GM19324 (cell line): ENCODE results near the gene LRRN2.

Source experiments
- ATAC-seq: cut with Tn5 transposase; IDR thresholded peaks from one replicate; pipeline ENCODE4 v1.9.1; 2021; ENCODE audit warnings: mild to moderate bottlenecking, moderate library complexity; ENCODE audit not compliant: unreplicated experiment, low FRiP score

LRRN2 gene

DNA sequence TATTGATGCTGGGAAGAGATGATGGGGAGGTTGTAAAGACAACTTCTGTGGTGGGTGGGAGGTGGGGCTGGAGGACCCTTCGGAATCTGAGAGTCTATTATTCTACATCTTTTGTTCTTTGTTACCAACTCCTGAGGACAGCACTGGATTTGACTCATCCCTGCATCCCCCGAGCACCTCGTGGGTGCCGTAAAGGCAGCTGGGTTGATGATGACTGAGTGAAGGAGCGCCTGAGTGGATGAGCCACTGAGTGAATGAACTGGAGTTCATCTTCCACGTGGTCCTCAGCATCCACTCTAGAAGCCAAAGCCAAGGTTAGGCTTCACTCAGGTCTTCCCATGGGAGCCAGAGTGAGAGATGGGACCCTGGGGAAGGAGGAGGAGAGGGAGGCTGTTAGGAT is 77.6 kb downstream of the LRRN2 start:
- no peak for ATAC-seq

DNA sequence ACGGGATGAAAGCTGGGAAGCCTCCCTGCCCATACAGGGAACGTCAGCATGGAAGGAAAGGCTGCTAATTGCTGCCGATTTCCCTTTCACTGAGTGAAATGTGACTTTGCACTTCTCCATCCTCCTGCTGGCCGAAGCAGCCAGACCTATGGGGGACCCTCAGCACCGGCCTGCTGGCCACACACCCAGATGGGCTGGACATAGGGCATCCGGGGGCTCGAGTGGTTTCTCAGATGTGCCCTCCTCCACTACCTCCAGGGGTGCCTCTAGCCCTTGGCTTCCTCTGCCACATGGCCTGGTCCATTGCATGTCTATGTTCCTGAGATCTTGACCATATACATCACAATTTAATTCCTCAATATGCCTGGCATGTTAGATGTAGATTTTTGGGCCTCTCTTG is 79.7 kb downstream of the LRRN2 start:
- ATAC-seq, result no peak

DNA sequence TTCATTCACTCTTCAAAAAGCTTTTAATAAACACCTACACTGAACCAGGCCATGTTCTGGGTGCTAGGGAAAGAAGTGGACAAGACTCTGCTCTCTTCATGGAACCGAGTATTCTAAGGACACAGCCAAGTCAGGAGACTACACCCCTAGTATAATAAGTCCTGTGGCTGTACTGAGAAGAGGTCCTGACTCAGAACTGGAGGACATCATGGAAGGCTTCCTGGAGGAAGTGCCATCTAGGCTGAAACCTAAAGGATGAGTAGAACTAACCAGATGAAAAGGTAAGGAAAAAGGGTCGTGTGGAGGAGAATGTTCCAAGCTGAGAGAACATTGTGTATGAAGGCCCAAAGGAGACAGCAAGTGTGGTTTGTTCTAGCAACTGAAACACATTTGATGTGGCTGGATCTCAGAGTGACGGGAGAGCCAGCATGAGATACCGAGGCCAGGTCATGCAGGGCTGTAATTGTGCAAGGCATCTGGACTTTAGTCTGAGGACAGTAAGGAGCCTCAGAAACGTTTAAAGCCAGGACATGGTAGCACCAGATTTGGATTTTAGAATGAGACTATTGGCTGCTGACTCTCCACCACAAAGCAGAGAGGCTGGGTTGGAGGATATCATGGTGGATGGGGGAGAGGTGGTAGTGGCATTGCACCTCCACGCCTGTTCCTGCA is 82.5 kb downstream of the LRRN2 start:
- ATAC-seq, result no peak

DNA sequence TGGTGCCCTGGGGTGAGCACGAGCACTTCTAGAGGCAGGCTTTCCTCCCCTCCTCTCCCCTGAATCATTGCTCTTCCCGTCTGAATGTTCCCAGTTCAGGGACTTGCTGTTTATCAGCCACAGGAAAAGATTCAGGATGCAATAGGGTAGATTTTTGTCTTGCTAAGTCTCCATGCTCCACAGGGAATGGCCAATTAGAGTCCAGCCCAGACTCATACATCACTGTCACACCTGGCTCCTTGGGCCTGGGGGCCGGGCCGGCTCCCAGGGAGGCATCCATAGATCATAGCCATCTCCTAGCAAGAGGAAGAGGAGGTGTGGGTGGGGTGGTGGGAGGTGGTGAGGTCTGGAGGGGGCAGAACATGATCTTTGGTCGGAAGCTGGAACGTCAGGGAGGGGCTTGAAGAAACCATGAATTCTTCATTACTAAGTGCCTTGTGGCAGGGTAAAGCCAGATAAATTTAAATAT is 83.4 kb downstream of the LRRN2 start:
- no peak for ATAC-seq

DNA sequence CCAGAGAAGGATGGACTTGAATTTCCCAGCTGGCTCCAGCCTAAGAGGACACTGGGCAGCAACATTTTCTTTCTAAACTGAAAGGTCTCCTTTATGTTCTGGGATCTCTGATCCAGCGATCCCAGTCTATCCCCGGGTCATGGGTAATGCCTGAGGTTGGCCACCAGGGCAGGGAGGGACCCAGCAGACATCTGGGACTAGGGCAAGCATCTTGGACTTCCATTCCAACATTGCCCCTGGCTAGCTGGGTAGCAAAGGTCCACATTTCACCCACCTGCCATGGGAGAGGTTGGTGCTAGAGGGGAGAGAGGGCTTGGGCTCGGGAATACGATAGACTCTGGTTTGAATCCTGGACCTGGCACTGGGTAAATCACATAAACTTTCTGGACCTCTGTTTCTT is 84.6 kb downstream of the LRRN2 start:
- ATAC-seq, result no peak

DNA sequence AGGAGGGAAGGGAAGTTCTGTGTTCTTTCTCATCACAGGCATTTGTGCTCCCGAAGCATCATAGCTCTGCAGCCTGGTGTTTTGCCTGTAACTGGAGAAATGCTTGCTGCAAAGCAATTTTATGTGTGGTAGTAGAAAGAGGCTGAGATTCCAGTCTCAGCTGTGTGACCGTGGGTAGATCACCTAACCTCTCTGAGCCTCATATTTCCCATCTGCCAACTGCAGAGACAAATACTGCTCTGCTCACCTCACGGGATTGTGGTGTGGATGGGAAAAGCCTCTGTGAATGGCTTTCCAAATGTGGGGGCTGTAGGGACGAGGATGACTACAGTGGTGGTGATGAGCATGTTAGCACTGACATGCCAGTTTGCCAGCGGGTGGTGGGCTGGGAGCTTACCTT is 85.3 kb downstream of the LRRN2 start:
- no peak for ATAC-seq

DNA sequence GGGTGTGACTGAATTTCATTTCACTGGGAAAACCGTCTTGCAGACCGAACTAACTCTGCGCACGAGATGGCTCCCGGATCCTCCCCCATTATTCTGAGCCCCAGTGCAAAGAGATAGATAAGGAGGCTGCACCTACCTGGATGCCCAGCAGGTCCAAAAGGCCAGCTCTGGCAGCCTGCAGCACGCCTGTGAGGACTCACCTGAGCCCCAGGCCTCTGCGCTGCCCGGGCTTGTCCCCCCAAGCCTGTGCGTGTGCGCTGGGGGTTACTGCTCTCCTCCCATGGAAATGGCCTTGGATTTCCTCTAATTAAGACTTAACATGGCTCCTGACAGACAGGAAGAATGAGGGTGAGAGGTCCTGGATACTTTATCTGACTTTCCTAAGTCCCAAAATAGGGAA is 85.9 kb downstream of the LRRN2 start:
- ATAC-seq, result no peak

DNA sequence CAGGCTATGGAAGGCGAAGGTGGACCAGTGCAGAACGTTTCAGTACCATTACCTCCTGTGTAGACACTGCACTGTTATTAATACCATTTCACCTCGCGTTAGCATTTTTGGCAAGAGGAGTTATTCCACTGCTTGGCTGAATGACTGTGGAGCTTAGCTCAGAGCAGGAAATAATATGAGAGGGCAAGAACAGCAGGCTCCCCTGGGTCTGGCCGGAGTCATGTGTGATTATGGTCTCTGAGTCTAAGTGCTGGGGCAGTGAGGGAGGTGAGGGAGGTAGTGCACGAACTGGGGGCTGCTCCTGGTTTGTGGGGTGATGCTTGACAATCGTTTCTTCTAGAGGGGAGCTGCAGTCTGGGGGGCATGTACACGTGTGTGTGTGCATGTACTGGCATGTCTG is 86.4 kb downstream of the LRRN2 start:
- no peak for ATAC-seq

DNA sequence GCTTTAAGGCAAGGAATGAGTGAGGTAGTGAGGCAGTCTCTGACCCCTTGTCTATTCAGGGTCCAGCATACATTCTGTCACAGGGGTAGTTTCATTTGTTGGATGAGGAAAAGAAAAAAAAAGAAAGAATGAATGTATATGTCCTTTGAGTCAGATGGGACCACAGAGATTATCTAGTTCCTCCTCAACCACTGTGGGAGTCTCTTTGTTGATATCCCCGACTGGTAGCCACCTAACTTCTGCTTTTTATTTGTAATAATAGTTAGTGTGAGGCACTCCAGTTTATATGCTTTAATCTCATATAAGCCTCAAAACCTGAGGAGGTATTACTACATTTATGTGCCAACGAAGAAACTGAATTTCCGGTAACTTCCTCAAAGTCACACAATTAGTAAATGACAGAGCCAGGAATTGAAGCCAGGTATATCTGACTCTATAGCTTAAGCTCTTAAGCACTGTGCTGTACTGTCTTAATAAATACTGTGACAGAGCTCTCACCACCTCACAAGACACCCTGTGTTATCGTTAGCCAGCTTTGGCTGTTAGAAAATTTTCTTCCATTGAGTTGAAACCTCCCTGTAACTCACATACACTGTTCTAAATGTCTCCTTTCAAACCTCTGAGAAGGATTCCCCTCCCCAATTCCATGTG is 87.1 kb downstream of the LRRN2 start:
- no peak for ATAC-seq

DNA sequence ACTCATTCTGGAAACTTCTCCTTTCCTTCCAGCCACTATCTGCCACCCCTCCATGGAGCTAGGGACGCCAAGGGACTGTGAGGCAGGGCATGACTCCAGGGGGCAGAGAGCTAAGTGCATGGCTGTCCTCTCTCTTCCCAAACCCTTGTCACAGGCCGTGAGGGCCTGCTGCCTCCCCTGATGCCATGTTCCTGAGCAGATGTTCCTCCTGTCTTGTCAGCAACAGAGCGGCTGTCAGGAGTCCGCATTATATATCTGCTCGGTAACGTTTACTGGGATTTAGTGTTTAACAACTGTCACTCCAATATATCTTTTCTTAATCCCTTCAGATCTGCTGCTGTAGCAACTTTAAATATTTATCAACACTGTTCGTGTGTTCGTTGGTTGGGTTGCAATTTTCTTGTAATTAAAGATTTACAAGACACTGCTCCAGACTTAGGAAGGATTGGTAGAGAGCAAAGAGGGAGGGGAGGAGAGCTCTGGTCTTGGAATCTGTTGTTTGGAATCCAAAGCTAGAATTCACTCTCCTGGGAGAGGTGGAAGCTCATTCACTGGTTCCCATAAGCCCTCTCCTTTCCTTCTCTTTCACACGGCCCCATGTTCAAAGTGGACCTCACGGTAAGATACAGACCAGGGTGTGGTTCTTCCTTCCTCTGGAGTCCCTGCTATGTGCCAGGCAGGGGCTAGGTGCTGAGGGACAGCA is 93.1 kb downstream of the LRRN2 start:
- no peak for ATAC-seq

DNA sequence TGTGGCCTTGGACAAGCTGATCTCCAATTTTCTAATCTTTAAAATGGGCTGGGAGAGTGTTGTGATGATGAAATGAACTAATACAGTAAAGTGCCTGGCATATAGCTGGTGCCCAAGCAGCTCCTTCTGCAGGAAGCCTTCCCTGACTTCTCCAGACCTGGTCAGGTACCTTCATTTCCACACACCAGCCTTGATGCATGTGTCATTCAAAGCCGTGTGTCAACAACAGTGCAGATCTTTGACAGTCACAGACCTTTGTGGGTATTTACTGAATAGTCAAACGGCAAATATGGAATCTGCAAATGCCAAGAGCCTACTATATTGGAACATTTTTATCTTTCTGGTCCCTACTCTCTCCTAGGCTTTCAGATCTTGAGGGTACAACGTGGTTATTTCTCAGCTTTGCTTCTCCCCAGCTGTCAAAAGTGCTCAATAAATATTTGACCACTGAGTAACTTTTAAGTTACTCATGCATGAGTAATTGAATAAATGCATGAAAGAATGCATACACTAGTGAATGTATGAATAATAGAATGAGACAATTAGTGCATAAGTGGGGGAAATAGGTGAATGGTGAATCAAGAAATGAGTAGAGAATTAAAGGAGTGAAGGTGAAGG is 94.0 kb downstream of the LRRN2 start:
- no peak for ATAC-seq

DNA sequence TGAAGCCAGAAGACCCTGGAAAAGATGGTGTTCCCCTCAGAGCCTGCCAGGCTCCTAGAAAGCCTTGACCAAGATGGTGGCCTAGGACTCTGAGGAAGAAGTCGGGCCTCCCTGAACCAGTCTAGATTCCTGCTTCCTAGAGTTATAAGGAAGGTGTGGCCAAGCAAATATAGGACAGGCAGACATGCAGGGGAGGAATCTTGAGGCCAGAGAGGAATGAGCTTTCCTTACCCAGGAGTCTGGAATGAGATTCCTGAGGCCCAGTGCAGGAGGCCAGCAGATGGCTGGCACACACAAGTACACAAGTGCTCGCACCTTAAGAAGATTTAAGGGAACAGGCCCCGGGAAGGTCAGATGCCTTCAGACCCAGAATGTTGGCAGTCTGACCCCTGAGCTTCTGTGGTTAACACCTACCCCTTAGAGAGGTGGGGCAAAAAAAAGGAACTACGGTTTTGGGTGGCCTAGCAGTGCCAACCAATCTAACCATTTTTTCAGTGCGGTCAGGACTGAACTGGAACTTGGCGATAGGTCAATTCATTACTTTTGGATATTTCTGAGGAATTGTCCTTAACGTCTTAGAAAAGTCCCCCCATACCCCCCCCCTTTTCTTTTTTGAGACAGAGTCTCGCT is 96.0 kb downstream of the LRRN2 start:
- no peak for ATAC-seq

DNA sequence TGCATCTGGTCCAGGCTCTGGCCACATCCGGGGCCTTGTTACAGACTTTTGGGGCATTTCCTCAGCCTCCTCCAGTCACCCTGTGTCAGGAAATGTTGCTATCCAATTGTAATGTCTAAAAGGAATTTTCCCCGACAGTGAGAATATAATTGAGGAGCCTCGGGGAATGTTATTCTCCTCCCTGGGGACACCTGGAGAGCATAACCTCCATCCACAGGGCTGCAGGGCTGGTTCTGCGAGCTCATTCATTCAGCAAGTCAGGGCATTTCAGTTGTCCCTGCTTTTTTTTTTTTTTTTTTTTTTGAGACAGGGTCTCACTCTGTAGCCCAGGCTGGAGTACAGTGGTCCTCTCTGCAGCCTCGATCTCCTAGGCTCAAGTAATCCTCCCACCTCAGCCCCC is 96.7 kb downstream of the LRRN2 start:
- ATAC-seq, result no peak

DNA sequence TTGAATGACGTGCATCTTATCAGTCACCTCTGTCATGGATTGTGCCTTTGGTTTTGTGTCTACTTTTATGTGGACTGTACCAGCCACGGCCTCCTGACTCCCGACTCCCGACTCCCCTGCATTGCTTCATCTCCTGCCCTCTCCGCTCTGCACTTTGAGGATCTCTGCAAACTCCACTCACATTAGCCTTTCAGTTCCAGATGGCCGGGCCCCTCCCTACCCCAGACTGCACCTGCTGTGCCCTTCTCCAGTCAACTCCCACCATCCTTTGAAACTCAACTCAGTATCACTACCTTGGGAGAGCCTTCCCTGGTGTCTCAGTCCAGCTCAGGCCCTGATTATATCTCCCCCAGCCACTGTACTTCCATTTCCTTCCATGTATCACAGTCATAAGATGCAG is 97.9 kb downstream of the LRRN2 start:
- ATAC-seq, result no peak

DNA sequence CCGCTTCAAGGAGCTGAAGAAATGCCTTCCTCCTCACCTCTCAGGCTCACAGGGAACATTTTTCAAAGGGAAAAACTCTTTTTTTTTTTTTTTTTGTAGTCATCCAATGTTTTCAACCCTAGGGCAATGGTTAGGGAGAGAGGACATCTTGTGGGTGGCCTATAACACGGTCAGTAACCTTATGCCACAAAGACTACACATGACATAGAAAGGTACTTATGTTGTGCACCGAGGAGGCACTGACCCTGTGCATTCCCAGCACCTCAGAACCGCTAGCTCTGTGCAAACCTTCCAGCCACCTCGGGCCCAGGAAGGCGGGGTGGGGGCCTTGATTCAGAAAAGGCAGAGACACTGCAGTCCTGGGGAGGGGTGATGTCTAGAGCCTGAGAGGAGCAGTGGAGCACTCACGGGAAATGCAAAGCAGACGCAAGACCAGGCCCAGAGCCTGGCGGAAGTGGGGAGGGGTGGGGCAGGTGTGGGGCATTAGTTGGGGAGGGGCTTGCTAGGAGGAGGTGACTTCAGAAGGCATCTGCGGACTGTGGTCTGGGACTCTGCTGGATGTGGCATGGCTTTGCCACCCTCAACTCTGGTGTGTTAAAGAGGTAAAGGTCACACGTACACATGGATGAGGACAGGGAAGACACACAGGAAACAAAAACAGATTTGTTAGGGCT is 100.7 kb downstream of the LRRN2 start:
- no peak for ATAC-seq

DNA sequence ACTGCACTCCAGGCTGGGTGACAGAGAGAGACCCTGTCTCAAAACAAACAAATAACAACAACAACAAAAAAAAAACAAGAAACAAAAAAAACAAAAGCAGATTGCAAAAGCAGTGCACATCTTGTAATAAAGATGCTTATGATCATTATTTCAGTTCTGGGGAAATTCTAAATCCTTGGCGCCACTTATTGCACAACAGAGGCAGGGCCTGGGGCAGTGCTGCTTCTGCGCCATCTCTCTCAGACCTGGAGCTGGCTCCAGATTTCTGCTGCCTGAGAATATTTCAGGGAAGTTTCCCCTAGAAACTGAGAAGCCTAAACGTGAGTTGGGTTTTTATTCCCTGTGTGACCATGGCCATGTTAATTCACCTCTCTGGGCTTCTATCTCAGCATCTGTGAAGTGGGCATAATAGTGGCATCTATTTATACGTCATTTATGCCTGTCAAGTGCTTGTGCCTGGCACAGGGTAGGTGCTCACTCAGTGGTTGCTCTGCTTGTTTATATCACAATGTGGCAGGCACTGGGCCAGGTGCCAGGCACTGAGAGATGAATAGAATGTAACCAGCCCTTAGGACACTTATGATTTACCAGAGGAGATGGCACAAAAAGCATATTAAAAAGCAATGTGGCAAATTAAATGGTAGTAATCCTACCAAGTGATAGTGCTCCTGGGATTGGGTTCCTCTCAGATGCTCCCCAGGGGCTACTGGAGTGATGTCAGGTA is 101.5 kb downstream of the LRRN2 start:
- ATAC-seq, result no peak

DNA sequence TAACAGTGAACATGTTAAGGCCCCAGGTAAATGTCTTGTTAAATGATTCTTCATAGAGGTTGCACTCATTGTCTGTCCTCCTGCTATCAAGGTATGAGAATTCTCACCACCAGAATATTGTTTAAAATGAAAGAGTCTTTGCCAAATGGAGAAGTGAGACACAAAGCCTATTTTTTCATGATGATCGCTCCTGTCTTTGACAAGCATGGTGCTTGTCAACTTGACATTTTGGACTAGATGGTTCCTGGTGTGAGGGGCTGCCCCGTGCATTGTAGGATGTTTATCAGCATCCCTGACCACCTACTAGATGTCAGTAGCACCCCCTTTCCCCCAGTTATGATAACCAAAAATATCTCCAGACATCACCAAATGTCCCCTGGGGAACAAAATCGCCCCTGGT is 103.8 kb downstream of the LRRN2 start:
- ATAC-seq, result no peak

DNA sequence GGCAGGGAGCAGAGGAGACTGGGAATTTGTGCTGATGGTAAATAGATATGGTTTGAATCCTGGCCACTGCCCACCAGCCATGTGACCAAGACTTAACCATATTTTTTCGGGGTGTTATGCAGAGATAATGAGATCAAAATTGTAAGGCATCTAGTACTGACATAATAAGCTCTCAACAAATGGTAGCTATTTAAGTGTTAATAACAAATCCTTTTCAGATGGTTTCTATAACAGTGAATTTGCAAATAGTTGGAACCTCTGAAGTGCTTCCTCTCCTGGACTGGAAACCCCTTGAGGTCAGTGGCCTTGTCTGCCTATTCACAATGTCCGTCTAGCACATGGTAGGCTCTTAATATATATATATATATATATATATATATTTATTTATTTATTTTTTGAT is 104.7 kb downstream of the LRRN2 start:
- ATAC-seq, result no peak

DNA sequence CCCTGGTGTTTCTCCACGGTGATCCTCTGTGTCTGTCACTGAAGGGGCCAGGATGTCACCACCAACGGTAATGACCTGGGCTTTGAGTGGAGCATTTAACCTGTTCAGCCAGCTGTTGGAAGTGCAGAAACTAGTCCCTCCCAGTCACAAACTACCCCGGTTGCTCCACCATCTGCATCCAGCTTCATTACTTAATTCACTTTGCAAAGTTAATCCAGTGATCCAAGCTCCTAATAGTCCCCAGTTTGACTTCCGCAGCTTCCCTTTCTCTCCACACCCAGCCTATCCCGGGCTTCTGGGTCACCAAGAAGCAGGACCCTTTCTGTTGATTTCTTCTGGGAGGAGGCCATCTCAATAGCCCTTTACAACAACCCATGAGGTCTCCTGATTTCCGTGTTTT is 105.9 kb downstream of the LRRN2 start:
- no peak for ATAC-seq
